ENCODE measurements around the gene CELSR1.
"Not testable (repeated sequence)": the region's sequence is repeated elsewhere in the genome, so short reads cannot be mapped to it uniquely, and the experiment has no call there.

Gene CELSR1

GRCh38 chr22:46511151-46512038 lies 26.0 kb downstream of the CELSR1 start:
- DNase-seq = no peak

- no peak for DNase-seq
Measured at GRCh38 chr22:46509416-46510089, 27.9 kb downstream of the CELSR1 start.

DNA sequence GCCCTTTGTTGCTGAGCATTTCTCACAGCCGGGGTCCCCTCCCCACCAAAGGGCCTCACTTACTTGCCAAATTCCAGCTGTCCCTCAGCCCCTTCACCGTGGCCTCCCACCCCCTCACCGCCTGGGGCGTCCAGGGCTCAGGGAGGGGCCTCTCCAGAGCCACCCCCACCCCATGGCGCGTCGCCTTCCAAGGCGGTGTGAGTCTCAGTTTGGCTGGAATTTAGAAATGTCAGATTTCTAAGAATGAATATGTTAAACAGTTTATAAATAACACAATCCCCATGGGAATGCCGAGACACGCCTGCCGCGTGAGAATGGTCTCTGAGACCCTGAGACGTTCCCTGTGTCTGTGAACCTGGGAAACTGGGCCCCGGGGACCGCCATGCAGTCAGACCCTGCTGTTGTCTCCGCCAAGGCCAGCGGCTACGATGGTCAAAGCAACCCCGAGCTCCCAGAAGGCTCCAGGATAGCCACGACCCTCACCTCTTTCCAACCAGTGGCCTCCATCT lies 28.9 kb downstream of the CELSR1 start:
- no peak for DNase-seq

GRCh38 chr22:46507451-46508425 lies 29.7 kb downstream of the CELSR1 start:
- DNase-seq = no peak

GRCh38 chr22:46504584-46504983 lies 32.8 kb downstream of the CELSR1 start:
- no peak for DNase-seq

GRCh38 chr22:46502440-46503175 lies 34.8 kb downstream of the CELSR1 start:
- no peak for DNase-seq

DNA sequence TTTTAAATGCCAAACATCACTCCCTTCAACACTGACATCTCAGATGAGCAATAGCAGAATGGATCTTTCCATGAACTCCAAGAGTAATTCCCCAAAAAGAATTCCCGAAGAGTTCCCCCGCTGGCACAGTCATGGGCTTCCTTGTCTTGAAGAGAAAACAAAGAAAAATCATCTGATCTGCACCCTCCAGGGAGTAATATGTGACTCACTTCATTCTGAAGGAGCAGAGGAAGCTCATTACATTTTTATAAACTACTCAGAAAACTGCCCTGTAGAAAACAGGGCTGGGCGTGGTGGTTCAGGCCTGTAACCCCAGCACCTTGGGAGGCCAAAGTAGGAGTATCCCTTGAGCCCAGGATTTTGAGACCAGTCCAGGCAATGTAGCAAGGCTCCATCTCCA lies 35.7 kb downstream of the CELSR1 start:
- no peak for DNase-seq

GRCh38 chr22:46501265-46501664 lies 36.2 kb downstream of the CELSR1 start:
- DNase-seq = not testable (repeated sequence)

- DNase-seq = no peak
Measured at GRCh38 chr22:46500201-46500600, 37.2 kb downstream of the CELSR1 start.

DNA sequence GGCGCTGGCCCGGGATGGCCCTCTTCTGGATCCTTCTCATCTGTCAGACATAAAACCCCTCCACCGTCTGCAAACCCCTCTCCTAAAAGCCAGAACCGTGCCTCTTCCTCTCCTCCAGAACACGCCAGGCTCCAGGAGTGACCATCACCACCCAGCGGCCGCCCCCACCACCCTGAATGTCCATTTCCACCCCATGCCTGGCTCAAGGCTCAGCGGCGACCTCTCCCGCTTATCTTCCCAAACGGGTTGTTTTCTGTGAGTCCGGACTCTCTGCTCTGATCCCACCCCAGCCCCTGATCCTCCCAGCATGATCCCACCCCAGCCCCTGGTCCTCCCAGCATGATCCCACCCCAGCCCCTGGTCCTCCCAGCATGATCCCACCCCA lies 37.6 kb downstream of the CELSR1 start:
- DNase-seq = no peak

- no peak for DNase-seq
Measured at GRCh38 chr22:46491946-46492345, 45.5 kb downstream of the CELSR1 start.

- no peak for DNase-seq
Measured at GRCh38 chr22:46490538-46490937, 46.9 kb downstream of the CELSR1 start.

DNA sequence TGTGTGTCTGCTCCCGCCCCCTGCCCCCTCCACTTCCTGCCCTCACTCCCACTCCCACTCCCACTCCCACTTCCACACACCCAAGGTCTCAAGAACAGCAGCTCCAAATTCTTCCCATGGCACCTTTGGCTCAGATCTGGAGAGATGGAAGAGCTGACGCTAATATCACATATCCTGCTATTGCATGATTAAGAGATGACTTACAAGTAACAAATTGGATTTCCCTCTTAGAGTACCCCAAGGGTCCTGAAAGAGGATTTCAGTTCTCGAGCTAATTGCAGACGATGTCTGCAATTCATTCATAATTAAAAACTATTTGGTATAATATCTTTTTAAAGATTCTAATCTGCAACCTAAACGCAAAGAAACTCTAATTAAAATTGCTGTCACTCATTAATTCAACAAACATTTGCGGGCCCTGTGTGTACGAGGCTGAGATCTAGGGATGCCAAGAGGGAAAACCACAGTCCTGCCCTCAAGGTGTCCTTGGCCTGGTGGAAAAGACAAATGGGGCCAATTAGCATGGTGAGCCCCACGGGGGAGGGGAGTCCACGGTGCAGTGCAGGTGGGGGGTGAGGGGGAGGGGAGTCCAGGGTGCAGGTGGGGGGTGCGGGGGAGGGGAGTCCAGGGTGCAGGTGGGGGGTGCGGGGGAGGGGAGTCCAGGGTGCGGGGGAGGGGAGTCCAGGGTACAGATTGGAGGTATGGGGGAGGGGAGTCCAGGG lies 50.3 kb downstream of the CELSR1 start:
- no peak for DNase-seq

DNA sequence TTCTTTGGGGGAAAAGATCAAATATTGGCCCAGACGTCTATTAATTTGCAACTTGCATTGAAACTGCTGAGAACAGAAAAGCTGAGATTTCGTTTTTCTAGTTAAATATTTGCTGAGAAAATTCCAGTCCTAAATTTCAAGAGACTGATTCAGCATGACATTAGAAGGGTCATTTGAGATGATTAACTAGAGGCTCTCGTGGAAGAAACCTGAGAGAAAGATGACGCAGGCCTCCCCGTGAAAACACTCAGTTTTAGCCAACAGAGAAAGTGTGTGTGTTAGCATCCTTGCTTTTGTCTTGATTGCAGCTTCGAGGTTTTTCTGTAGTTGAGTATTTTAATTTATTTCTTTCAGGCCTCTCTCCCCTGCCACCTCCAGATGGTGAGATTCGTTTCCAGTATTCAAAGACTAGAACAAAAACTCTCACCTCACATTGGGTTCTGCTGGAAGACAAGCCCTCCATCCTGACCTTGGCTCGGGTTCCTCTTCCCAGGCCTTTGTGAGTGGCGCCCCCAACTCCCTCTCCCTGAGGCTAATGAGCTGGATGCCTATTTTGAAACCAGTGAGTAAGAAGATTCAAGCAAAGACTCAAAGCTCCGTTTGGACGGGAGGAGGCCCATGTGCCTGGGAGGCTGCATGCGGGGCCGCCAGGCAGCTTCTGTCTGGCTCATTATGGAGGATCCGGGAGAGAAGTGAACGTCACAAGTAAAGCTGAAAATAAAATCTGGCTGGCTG lies 52.4 kb downstream of the CELSR1 start:
- no peak for DNase-seq

- DNase-seq = no peak
Measured at GRCh38 chr22:46484156-46484860, 53.1 kb downstream of the CELSR1 start.

- no peak for DNase-seq
Measured at GRCh38 chr22:46483353-46483752, 54.1 kb downstream of the CELSR1 start.

DNA sequence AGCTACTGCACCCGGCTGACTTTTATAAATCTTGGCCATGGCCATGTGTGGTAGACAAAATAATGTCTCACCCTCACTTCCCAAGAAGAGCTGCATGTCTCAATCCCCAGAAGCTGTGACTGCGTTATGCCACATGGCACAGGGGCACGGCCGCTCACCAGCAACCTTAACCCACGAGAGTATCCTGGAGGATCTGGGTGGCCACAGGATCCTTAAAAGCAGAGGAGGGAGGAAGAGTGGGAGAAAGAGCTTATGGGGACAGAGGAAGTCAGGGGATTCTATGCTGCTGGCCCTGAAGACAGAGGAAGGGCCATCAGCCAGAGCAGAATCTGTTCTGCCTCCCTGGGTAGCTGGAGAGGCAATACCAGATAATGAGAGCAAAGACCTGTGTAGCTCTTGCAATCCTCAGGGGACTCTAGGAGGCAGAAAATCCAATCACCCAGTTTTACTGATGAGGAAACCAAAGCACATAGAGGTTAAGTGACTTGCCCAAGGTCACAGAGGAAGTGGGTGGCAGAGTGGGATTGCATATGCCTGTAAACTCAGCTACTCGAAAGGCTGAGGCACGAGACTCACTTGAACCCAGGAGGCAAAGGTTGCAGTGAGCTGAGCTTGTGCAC lies 55.3 kb downstream of the CELSR1 start:
- DNase-seq = no peak

DNA sequence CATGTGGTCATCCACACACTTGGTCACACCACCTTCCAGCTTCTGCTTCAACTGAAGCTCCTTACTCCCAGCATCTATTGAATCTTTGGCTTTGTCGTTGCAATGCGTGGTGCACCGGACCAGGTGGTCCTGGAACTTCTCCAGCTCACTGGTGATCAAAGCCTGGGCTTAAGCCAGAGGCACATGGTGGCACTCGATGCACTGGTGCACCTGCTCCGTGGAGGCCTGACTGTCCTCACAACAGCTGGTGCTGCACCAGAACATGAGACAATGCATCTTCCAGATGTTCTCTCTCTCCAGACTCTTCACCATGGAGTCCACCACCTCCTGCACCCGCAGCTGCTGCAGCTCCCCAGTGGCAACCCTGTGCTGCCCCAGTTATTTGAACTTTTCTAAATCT lies 56.0 kb downstream of the CELSR1 start:
- DNase-seq = no peak

DNA sequence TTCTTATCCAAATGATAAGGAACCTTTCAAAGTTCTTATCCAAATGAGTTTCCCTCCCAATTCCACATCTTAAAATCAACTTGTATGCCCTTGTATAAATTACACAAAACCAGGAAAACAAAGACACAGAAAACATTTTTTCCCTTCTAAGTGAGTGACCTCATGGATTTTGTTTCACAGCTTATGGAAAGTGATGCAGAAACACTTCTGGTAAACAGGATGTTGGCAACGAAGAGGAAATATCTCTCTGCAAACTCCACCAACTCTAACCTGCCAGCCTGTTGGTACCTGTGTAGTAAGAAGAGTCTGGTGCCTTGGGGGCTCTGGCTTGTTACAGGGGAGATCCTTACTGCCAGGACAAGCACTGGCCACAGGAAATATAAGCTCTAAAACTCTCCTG lies 57.0 kb downstream of the CELSR1 start:
- no peak for DNase-seq

- no peak for DNase-seq
Measured at GRCh38 chr22:46479046-46479445, 58.4 kb downstream of the CELSR1 start.

All from CD4-positive, alpha-beta T cell treated with Interleukin-6 for 4 hours (primary cell).